ENCODE results near the gene SPATA16. TPM values are rescaled to one million over a fixed set of nuclear protein-coding genes. Genes with fewer than 3 reads are reported as not detected.
"Not testable (repeated sequence)": the region's sequence is repeated elsewhere in the genome, so short reads cannot be mapped to it uniquely, and the experiment has no call there.

SPATA16 gene
- total and polyA plus RNA-seq, 2 of the 13 experiments (the other 11 are each of a cell fraction or from before 2014, with no cell fraction given) = not detected

DNA sequence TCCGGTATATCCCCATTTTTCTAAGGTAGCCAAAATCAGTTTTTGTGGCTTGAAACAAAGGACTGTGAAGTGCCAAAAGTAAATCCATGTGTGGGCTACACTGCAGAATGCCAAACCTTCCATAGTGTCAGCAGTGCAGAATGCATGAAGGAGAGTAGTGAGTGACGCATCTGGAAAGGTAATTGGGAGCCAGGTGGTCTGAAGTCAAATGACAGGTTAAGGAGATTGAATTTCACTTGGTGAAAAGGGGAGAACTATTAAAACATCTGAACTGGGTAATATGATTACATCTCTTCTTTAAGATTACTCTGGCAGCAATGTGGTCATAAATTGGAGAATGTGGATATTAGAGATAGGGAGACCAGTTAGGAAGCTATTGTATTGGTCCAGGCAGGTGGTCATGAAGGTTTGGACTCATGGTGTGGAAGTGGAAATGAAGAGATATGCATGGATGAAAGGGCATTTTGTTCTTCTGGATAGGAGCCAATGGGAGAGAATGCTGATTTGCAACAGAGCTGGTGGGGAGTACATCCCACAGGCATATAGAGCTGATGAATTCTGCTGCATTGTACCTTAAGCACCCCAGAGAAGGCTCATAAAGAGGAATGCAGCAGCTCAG, 272.3 kb downstream of the SPATA16 start:
- in situ Hi-C loops (cut with HindIII; ENCODE audit: extremely low pct_ligation_motif_present, low pct_unique_long_range_greater_than_20kb) = no loop called here

DNA sequence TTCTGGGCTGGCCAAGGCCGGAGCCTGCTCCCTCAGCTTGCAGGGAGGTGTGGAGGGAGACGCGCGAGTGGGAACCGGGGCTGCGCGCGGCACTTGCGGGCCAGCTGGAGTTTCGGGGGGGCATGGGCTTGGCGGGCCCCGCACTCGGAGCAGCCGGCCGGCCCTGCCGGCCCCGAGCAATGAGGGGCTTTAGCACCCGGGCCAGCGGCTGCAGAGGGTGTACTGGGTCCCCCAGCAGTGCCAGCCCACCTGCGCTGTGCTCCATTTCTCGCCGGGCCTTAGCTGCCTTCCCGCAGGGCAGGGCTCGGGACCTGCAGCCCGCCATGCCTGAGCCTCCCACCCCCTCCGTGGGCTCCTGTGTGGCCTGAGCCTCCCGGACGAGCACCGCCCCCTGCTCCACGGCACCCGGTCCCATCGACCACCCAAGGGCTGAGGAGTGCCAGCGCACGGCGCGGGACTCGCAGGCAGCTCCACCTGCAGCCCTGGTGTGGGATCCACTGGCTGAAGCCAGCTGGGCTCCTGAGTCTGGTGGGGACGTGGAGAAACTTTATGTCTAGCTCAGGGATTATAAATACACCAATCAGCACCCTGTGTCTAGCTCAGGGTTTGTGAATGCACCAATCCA, 274.2 kb downstream of the SPATA16 start:
- H4K20me1 ChIP-seq (ENCODE audit: insufficient read depth, low read length); BruUV-seq (replicated peaks); H3K4me2 ChIP-seq (ENCODE audit: low read depth, low read length); FAIRE-seq; H3K9me3 ChIP-seq (ENCODE audit: low read length); DNase-seq (ENCODE audit: low spot score); intact Hi-C loops (cut with micrococcal nuclease; ENCODE audit: unreplicated experiment); H3K79me2 ChIP-seq (ENCODE audit: insufficient read depth, low read length); H3K36me3 ChIP-seq (replicated peaks in 1 of 2; ENCODE audit: control insufficient read depth in 1 of 2, insufficient read depth in 2 of 2, low read length in 2 of 2); in situ Hi-C loops (cut with HindIII; ENCODE audit: extremely low pct_ligation_motif_present, low pct_unique_long_range_greater_than_20kb); H3K4me1 ChIP-seq (ENCODE audit: insufficient read depth, low read length); ATAC-seq; H3K4me3 ChIP-seq (replicated peaks in 1 of 3; ENCODE audit: insufficient read depth in 1 of 3, low read depth in 2 of 3, low read length in 3 of 3); POLR2A ChIA-PET; CTCF ChIA-PET (ENCODE audit: low intra/inter-chr PET ratio, low total read pairs); H3K27ac ChIP-seq (ENCODE audit: extremely low read length, insufficient read depth, low read length); H3K9ac ChIP-seq (ENCODE audit: insufficient read depth, low read depth, low read length); H2AFZ ChIP-seq (ENCODE audit: low read length): not testable (repeated sequence)
- no CpG with 5 or more reads among the region's 38 CpGs for WGBS (ENCODE audit: low lambda C conversion rate)
- H3K27me3 ChIP-seq (ENCODE audit: control insufficient read depth in 1 of 2, insufficient read depth in 2 of 2, low read length in 2 of 2) = peaks cover 0 to 10% of the 10 kb centered on the region in 2 experiments; a peak in 1 of 5 replicates

More for the DNA sequence above, 272.3 kb downstream of the SPATA16 start:
- FAIRE-seq = no peak
- Histone ChIP-seq H3K36me3 (replicated peaks in 1 of 2; ENCODE audit: control insufficient read depth in 1 of 2, insufficient read depth in 2 of 2, low read length in 2 of 2) (no peaks in the 10 kb centered on the region), H3K4me3 (replicated peaks in 1 of 3; ENCODE audit: insufficient read depth in 1 of 3, low read depth in 2 of 3, low read length in 3 of 3) (no peak overlapping the region), H4K20me1 (ENCODE audit: insufficient read depth, low read length) (no peaks in the 10 kb centered on the region), H2AFZ (ENCODE audit: low read length) (no peak overlapping the region), H3K9ac (ENCODE audit: insufficient read depth, low read depth, low read length) (no peak overlapping the region), H3K4me1 (ENCODE audit: insufficient read depth, low read length) (no peaks in the 10 kb centered on the region), H3K79me2 (ENCODE audit: insufficient read depth, low read length) (no peaks in the 10 kb centered on the region), H3K4me2 (ENCODE audit: low read depth, low read length) (no peak overlapping the region), H3K9me3 (ENCODE audit: low read length) (no peaks in the 10 kb centered on the region), H3K27ac (ENCODE audit: extremely low read length, insufficient read depth, low read length) (no peak overlapping the region), H3K27me3 (ENCODE audit: control insufficient read depth in 1 of 2, insufficient read depth in 2 of 2, low read length in 2 of 2) (peaks cover 0 to 10% of the 10 kb centered on the region in 2 experiments; a peak in 1 of 5 replicates)
- TF ChIP-seq, protein P1, sequence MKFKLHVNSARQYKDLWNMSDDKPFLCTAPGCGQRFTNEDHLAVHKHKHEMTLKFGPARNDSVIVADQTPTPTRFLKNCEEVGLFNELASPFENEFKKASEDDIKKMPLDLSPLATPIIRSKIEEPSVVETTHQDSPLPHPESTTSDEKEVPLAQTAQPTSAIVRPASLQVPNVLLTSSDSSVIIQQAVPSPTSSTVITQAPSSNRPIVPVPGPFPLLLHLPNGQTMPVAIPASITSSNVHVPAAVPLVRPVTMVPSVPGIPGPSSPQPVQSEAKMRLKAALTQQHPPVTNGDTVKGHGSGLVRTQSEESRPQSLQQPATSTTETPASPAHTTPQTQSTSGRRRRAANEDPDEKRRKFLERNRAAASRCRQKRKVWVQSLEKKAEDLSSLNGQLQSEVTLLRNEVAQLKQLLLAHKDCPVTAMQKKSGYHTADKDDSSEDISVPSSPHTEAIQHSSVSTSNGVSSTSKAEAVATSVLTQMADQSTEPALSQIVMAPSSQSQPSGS (CRISPR knock-in tag; IDR thresholded peaks at IDR 0.05) = no peak
- TF ChIP-seq NBN (conservative IDR thresholded peaks at IDR 0.05) = no peak
- no peak for TF ChIP-seq ZNF766 (CRISPR knock-in tag; IDR thresholded peaks at IDR 0.05; ENCODE audit: borderline replicate concordance)
- TF ChIP-seq ZNF124 (CRISPR knock-in tag; IDR thresholded peaks at IDR 0.05) = no peak
- TF ChIP-seq GABPA (IDR thresholded peaks at IDR 0.05; ENCODE audit: low read depth, low read length) = no peak
- TF ChIP-seq GABPA (CRISPR knock-in tag; IDR thresholded peaks at IDR 0.05; ENCODE audit: low read depth) = no peak
- TF ChIP-seq, protein P2, sequence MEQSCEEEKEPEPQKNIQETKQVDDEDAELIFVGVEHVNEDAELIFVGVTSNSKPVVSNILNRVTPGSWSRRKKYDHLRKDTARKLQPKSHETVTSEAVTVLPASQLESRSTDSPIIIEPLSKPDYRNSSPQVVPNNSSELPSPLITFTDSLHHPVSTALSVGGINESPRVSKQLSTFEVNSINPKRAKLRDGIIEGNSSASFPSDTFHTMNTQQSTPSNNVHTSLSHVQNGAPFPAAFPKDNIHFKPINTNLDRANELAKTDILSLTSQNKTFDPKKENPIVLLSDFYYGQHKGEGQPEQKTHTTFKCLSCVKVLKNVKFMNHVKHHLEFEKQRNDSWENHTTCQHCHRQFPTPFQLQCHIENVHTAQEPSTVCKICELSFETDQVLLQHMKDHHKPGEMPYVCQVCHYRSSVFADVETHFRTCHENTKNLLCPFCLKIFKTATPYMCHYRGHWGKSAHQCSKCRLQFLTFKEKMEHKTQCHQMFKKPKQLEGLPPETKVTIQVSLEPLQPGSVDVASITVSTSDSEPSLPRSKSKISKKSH (CRISPR knock-in tag; IDR thresholded peaks at IDR 0.05; ENCODE audit: borderline replicate concordance) = no peak
- no peak for TF ChIP-seq SMAD1 (CRISPR knock-in tag; IDR thresholded peaks at IDR 0.05; ENCODE audit: borderline replicate concordance, low read depth)
- TF ChIP-seq, protein P3, sequence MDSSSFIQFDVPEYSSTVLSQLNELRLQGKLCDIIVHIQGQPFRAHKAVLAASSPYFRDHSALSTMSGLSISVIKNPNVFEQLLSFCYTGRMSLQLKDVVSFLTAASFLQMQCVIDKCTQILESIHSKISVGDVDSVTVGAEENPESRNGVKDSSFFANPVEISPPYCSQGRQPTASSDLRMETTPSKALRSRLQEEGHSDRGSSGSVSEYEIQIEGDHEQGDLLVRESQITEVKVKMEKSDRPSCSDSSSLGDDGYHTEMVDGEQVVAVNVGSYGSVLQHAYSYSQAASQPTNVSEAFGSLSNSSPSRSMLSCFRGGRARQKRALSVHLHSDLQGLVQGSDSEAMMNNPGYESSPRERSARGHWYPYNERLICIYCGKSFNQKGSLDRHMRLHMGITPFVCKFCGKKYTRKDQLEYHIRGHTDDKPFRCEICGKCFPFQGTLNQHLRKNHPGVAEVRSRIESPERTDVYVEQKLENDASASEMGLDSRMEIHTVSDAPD (CRISPR knock-in tag; IDR thresholded peaks at IDR 0.05) = no peak
- no peak for TF ChIP-seq JUNB (CRISPR knock-in tag; IDR thresholded peaks at IDR 0.05; ENCODE audit: borderline replicate concordance)
- no peak for TF ChIP-seq ZNF34 (CRISPR knock-in tag; IDR thresholded peaks at IDR 0.05; ENCODE audit: borderline replicate concordance)
- no peak for TF ChIP-seq KAT2B (IDR thresholded peaks at IDR 0.05; ENCODE audit: borderline replicate concordance, low read depth, low read length)
- ATAC-seq = no peak
- 21% methylated on average over 2 of the region's 2 CpGs for WGBS (ENCODE audit: low lambda C conversion rate)
- DNase-seq (ENCODE audit: low spot score) = no peak
- intact Hi-C loops (cut with micrococcal nuclease; ENCODE audit: unreplicated experiment) = no loop called here
- CTCF ChIA-PET (ENCODE audit: low intra/inter-chr PET ratio, low total read pairs) = no interaction called here
- POLR2A ChIA-PET = no interaction called here
- BruUV-seq (replicated peaks) = no TSS peak
